ENCODE results near the gene NRBF2.

DNA sequence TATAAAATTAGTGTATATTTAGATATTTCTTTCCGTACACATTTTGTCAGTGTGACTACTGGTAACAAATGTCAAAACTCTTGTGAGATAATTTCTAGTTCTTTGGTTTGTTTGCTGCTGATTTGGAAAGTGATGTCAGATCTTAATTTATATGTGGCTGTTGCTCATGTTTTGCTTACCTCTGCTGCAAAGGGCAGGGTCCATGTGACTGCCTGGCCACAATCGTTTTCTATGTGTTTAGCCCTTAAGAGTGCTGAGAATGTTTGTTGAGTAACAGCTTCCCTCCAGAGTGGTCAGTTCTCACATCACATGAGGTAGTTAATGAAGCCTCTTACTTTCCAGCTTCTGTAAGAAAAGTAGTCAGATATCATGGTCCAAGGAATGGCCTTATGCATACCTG is 4.2 kb downstream of the NRBF2 start:
- TF ChIP-seq EZH2 (IDR thresholded peaks at IDR 0.05; ENCODE audit: borderline replicate concordance, low read depth, low read length, poor library complexity, severe bottlenecking) = no peak
- TF ChIP-seq, protein P1, sequence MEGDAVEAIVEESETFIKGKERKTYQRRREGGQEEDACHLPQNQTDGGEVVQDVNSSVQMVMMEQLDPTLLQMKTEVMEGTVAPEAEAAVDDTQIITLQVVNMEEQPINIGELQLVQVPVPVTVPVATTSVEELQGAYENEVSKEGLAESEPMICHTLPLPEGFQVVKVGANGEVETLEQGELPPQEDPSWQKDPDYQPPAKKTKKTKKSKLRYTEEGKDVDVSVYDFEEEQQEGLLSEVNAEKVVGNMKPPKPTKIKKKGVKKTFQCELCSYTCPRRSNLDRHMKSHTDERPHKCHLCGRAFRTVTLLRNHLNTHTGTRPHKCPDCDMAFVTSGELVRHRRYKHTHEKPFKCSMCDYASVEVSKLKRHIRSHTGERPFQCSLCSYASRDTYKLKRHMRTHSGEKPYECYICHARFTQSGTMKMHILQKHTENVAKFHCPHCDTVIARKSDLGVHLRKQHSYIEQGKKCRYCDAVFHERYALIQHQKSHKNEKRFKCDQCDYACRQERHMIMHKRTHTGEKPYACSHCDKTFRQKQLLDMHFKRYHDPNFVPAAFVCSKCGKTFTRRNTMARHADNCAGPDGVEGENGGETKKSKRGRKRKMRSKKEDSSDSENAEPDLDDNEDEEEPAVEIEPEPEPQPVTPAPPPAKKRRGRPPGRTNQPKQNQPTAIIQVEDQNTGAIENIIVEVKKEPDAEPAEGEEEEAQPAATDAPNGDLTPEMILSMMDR (conservative IDR thresholded peaks at IDR 0.05; ENCODE audit: low read depth, low read length) = no peak
